Keratinocyte (primary cell): ENCODE results near the gene LRRC70. TPM values are rescaled to one million over a fixed set of nuclear protein-coding genes. Genes with fewer than 3 reads are reported as not detected.

ENCODE experiments used
- DNase-seq: peaks from one replicate; pipeline ENCODE4 v3.0.0-alpha.2; 2011; ENCODE audit warnings: low read depth, missing footprints, low spot score
- FAIRE-seq: peaks from 2 replicates; lab custom pipeline; 2011; peaks lifted over from hg19 to GRCh38; lab: Jason Lieb, UNC
- H2AFZ ChIP-seq: 2 replicates; pipeline ENCODE4 v1.6.0; 2012; ENCODE audit warnings: low read length, control low read depth, inconsistent platforms; ENCODE audit not compliant: control insufficient read depth
- H3K27ac ChIP-seq: 2 replicates; pipeline ENCODE4 v1.5.1; 2011; ENCODE audit warnings: low read length; ENCODE audit not compliant: control insufficient read depth, insufficient read depth
- H3K27me3 ChIP-seq: 3 replicates; pipeline ENCODE4 v1.6.0; 2011; ENCODE audit warnings: low read length; ENCODE audit not compliant: control insufficient read depth, insufficient read depth; ENCODE audit errors: extremely low read depth
- H3K36me3 ChIP-seq, 2 experiments: 2 replicates in 1 of 2; 3 replicates in 1 of 2; pipeline ENCODE4 v1.5.1; 2011; ENCODE audit warnings: low read length in 2 of 2, mild to moderate bottlenecking in 1 of 2; ENCODE audit not compliant: control insufficient read depth in 2 of 2, insufficient read depth in 2 of 2; ENCODE audit errors: extremely low read depth in 1 of 2
- H3K4me1 ChIP-seq: 3 replicates; pipeline ENCODE4 v1.5.1; 2011; ENCODE audit warnings: low read length; ENCODE audit not compliant: control insufficient read depth, insufficient read depth; ENCODE audit errors: extremely low read depth
- H3K4me2 ChIP-seq: 3 replicates; pipeline ENCODE4 v1.6.0; 2011; ENCODE audit warnings: low read depth, low read length; ENCODE audit not compliant: control insufficient read depth, insufficient read depth; ENCODE audit errors: extremely low read depth
- H3K4me3 ChIP-seq, 3 experiments: fragments of 200-600 bp in 1 of 3; sonication (generic) in 1 of 3; 2 replicates in 2 of 3; 3 replicates in 1 of 3; pipeline ENCODE4 v1.5.1; 2011 to 2016; ENCODE audit warnings: low read length in 3 of 3, mild to moderate bottlenecking in 3 of 3, control low read depth in 2 of 3, inconsistent platforms in 1 of 3, low read depth in 1 of 3, mixed read lengths in 1 of 3, mixed run types in 1 of 3, moderate library complexity in 1 of 3; ENCODE audit not compliant: control insufficient read depth in 2 of 3, insufficient read depth in 2 of 3; ENCODE audit errors: extremely low read depth in 1 of 3
- H3K79me2 ChIP-seq: 2 replicates; pipeline ENCODE4 v1.6.0; 2012; ENCODE audit warnings: low read length; ENCODE audit not compliant: control insufficient read depth, insufficient read depth
- H3K9ac ChIP-seq: 3 replicates; pipeline ENCODE4 v1.6.0; 2011; ENCODE audit warnings: low read length; ENCODE audit not compliant: control insufficient read depth, insufficient read depth; ENCODE audit errors: extremely low read depth
- H3K9me1 ChIP-seq: 3 replicates; pipeline ENCODE4 v1.6.0; 2011; ENCODE audit warnings: low read length; ENCODE audit not compliant: control insufficient read depth, insufficient read depth; ENCODE audit errors: extremely low read depth
- H3K9me3 ChIP-seq: 2 replicates; pipeline ENCODE4 v1.5.1; 2012; ENCODE audit warnings: low read depth, low read length; ENCODE audit not compliant: control insufficient read depth
- H4K20me1 ChIP-seq: 3 replicates; pipeline ENCODE4 v1.6.0; 2011; ENCODE audit warnings: low read length; ENCODE audit not compliant: control insufficient read depth, insufficient read depth; ENCODE audit errors: extremely low read depth
- EZH2 ChIP-seq: IDR thresholded peaks from one replicate; pipeline ENCODE4 v1.6.1; 2012; ENCODE audit warnings: inconsistent platforms, mild to moderate bottlenecking, low read length, moderate library complexity
- dilution Hi-C: fragments of 300-500 bp; cut with MboI; formaldehyde crosslinking; loops from one replicate; pipeline ENCODE4 v1.7.0; 2020; ENCODE audit warnings: low sequenced_read_pairs; ENCODE audit not compliant: extremely low pct_ligation_motif_present
- polyA plus RNA-seq, 5 experiments: library from polyadenylated mRNA; depleted of rRNA in 3 of 5; stranded (reverse) in 3 of 5; stranded (forward) in 1 of 5; unstranded in 1 of 5; fragments of >200 nt; gene quantifications; 1 replicate in 1 of 5; 2 replicates in 3 of 5; 3 replicates in 1 of 5; pipeline versions ENCODE4 v1.2.1 to v1.2.3, GENCODE V29; 2011 to 2012; ENCODE audit warnings: missing spikeins in 2 of 5, low read depth in 1 of 5, low replicate concordance in 1 of 5
- TF ChIP-seq, protein P1 (sequence below), 3 experiments: IDR thresholded peaks in 1 of 3; conservative IDR thresholded peaks in 1 of 3; optimal IDR thresholded peaks in 1 of 3; 2 replicates in 2 of 3; 3 replicates in 1 of 3; pipeline versions ENCODE3 to v1.5.1; 2011; ENCODE audit warnings: low read length in 3 of 3, mild to moderate bottlenecking in 3 of 3, moderate library complexity in 2 of 3, control low read depth in 1 of 3, inconsistent platforms in 1 of 3; ENCODE audit not compliant: insufficient read depth in 2 of 3; ENCODE audit errors: extremely low read depth in 1 of 3

Gene LRRC70
- polyA plus RNA-seq, 1 donor (not counting 4 experiments of a cell fraction or from before 2014, with no cell fraction given): 0.34 TPM

DNA sequence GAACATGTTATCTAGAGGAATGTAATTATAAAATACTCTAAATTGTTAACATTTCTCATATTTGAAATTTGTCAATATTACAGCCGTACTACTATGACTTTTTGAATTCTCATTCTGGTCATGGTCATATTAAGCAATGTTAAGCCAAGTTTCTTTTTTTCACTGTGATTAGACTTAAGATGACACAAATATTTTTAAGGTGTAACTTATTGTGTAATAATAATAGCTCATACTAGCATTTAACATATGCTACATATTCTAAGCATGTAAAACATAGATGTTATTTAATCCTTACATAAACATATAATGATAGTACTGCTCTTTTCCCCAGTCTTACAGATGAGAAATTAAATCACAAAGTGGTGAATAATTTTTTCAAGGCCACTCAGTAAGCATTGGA is 35.9 kb upstream of the LRRC70 start:
- TF ChIP-seq, protein P1, sequence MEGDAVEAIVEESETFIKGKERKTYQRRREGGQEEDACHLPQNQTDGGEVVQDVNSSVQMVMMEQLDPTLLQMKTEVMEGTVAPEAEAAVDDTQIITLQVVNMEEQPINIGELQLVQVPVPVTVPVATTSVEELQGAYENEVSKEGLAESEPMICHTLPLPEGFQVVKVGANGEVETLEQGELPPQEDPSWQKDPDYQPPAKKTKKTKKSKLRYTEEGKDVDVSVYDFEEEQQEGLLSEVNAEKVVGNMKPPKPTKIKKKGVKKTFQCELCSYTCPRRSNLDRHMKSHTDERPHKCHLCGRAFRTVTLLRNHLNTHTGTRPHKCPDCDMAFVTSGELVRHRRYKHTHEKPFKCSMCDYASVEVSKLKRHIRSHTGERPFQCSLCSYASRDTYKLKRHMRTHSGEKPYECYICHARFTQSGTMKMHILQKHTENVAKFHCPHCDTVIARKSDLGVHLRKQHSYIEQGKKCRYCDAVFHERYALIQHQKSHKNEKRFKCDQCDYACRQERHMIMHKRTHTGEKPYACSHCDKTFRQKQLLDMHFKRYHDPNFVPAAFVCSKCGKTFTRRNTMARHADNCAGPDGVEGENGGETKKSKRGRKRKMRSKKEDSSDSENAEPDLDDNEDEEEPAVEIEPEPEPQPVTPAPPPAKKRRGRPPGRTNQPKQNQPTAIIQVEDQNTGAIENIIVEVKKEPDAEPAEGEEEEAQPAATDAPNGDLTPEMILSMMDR (optimal IDR thresholded peaks at IDR 0.05 in 1 of 3, IDR thresholded peaks at IDR 0.05 in 1 of 3, conservative IDR thresholded peaks at IDR 0.05 in 1 of 3; ENCODE audit: extremely low read depth in 1 of 3, insufficient read depth in 2 of 3, low read length in 3 of 3): no peak
- no peak for TF ChIP-seq EZH2
- H4K20me1 ChIP-seq: no peaks in the 10 kb centered on the region
- no peak overlapping the region for H3K27ac ChIP-seq
- H3K9ac ChIP-seq: no peak overlapping the region
- no peaks in the 10 kb centered on the region for H3K27me3 ChIP-seq
- no peak overlapping the region for H2AFZ ChIP-seq
- dilution Hi-C loops: no loop called here
- DNase-seq: no peak
- no peaks in the 10 kb centered on the region for H3K79me2 ChIP-seq
- H3K9me1 ChIP-seq: no peaks in the 10 kb centered on the region
- FAIRE-seq: no peak
- peaks cover 0 to 2% of the 10 kb centered on the region in 2 experiments for H3K36me3 ChIP-seq
- H3K4me3 ChIP-seq: no peak overlapping the region
- no peak overlapping the region for H3K4me2 ChIP-seq
- H3K4me1 ChIP-seq: no peaks in the 10 kb centered on the region
- H3K9me3 ChIP-seq: no peaks in the 10 kb centered on the region

DNA sequence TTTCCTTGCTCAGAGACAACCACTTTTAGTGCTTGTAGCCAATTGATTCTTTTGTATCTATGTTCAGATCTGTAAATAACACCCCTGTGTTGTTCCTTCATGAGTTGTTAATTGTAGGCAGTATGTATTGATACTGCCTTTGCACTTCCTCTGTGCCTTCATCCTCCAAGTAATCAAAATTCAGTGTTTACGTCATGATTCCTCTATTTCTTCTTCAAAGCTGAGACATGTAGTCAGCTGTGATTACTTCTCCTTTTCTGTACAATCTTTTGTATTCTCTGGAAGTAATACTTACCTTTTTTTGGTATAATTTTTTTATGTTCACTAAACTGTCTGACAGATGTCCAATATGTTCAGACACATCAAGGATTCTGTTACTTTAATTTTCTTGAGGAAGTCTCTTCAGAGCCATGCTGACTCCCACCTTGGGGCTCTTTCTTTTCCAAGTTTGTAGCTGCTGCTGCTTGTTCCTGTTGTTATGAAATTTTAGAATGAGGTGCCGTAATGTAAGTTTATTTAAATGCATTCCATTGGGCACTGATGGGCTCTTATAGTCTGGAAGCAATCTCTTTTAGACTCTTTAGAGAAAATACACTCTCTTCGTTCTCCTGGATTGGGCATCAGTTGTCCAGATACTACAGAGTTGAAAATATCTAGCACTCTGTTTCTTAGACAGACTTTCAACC is 30.5 kb upstream of the LRRC70 start:
- no peak for FAIRE-seq
- no peak overlapping the region for H3K9ac ChIP-seq
- DNase-seq: no peak
- no peaks in the 10 kb centered on the region for H3K79me2 ChIP-seq
- no peak overlapping the region for H2AFZ ChIP-seq
- no peaks in the 10 kb centered on the region for H3K9me3 ChIP-seq
- H4K20me1 ChIP-seq: no peaks in the 10 kb centered on the region
- no peak for TF ChIP-seq EZH2
- TF ChIP-seq, protein P1 (optimal IDR thresholded peaks at IDR 0.05 in 1 of 3, IDR thresholded peaks at IDR 0.05 in 1 of 3, conservative IDR thresholded peaks at IDR 0.05 in 1 of 3; ENCODE audit: extremely low read depth in 1 of 3, insufficient read depth in 2 of 3, low read length in 3 of 3): no peak
- H3K27ac ChIP-seq: no peak overlapping the region
- H3K4me3 ChIP-seq: no peak overlapping the region
- H3K36me3 ChIP-seq: peaks cover 0 to 2% of the 10 kb centered on the region in 2 experiments
- H3K27me3 ChIP-seq: no peaks in the 10 kb centered on the region
- no peak overlapping the region for H3K4me2 ChIP-seq
- H3K9me1 ChIP-seq: no peaks in the 10 kb centered on the region
- dilution Hi-C loops: no loop called here
- H3K4me1 ChIP-seq: no peaks in the 10 kb centered on the region
